Upper lobe of left lung (tissue), 6 donors: ENCODE measurements around the gene LRPPRC. TPM values are rescaled to one million over a fixed set of nuclear protein-coding genes. Genes with fewer than 3 reads are reported as not detected.

Experiments
- ATAC-seq, 2 donors: fragments of 200-7000 bp; cut with Tn5 transposase; one replicate each; pipeline ENCODE4 v1.9.1; 2022; ENCODE audit warnings: mild to moderate bottlenecking in 2 of 2, moderate library complexity in 2 of 2; ENCODE audit not compliant: low FRiP score in 2 of 2
- DNase-seq, 2 donors: peaks; one replicate each; pipeline ENCODE4 v3.0.0-alpha.2; 2019 to 2020
- H3K27ac ChIP-seq, 4 donors: fragments of 200-600 bp; sonication (generic); one replicate each; pipeline ENCODE4 v1.5.1; 2016 to 2019
- H3K27me3 ChIP-seq, 4 donors: fragments of 200-600 bp; sonication (generic); one replicate each; pipeline ENCODE4 v1.5.1; 2017 to 2019
- H3K36me3 ChIP-seq, 4 donors: fragments of 200-600 bp; sonication (generic); one replicate each; pipeline ENCODE4 v1.5.1; 2016 to 2019
- H3K4me1 ChIP-seq, 4 donors: fragments of 200-600 bp; sonication (generic); one replicate each; pipeline ENCODE4 v1.5.1; 2018 to 2019
- H3K4me3 ChIP-seq, 4 donors: fragments of 200-600 bp; sonication (generic); one replicate each; pipeline ENCODE4 v1.5.1; 2017 to 2019; ENCODE audit warnings: mild to moderate bottlenecking in 2 of 4, moderate library complexity in 1 of 4
- H3K9me3 ChIP-seq, 4 donors: fragments of 200-600 bp; sonication (generic); one replicate each; pipeline ENCODE4 v1.5.1; 2018 to 2019
- CTCF ChIP-seq, 6 experiments: fragments of 450-650 bp in 4 of 6; fragments of 200-600 bp in 2 of 6; sonication (generic) in 2 of 6; IDR thresholded peaks; one replicate each; pipeline ENCODE4 v1.5.1; 2016 to 2019; ENCODE audit warnings: antibody characterized with exemption in 6 of 6
- EP300 ChIP-seq, 4 donors: sonication (generic); formaldehyde crosslinking; IDR thresholded peaks; one replicate each; pipeline ENCODE4 v1.5.1; 2017; ENCODE audit warnings: antibody characterized with exemption in 4 of 4, control low read depth in 2 of 4
- POLR2A ChIP-seq, 4 donors: fragments of 450-650 bp; IDR thresholded peaks; one replicate each; pipeline ENCODE4 v1.5.1; 2016 to 2017; ENCODE audit warnings: antibody characterized with exemption in 4 of 4, mild to moderate bottlenecking in 2 of 4
- POLR2AphosphoS5 ChIP-seq, 2 donors: sonication (generic); formaldehyde crosslinking; IDR thresholded peaks; one replicate each; pipeline ENCODE4 v1.5.1; 2017; ENCODE audit warnings: antibody characterized with exemption in 2 of 2
- WGBS, 2 donors: methylation state at CpG; one replicate each; pipeline ENCODE4 v1.1.5; 2017 to 2018; 5-methylcytosine and 5-hydroxymethylcytosine counted together
- total RNA-seq, 6 donors: library from RNA; depleted of rRNA in 4 of 6; stranded (reverse); fragments of >200 nt in 4 of 6; gene quantifications; one replicate each; pipeline versions ENCODE4 v1.1.0 to v1.2.1, GENCODE V29; 2016 to 2021
- donor health status: DM: no; HTN: no; CAD: no; lungs with moderate emphysema.
- donor health status: DM: no; HTN: yes; CAD: no; lungs with severe emphysema.

Gene LRPPRC
- total RNA-seq, 6 donors from 2014 or later: 29.3 to 86.2 (median 47.2) TPM

- Histone ChIP-seq H3K4me3 (no peak overlapping the region), H3K36me3 (no peaks in the 10 kb centered on the region), H3K27ac (no peak overlapping the region), H3K27me3 (no peaks in the 10 kb centered on the region), H3K9me3 (no peaks in the 10 kb centered on the region), H3K4me1 (no peaks in the 10 kb centered on the region)
- 88 to 89% methylated on average over 2 of the region's 2 CpGs for WGBS, 2 donors
- DNase-seq (no peak), ATAC-seq (no peak)
- no peak for TF ChIP-seq EP300 (IDR thresholded peaks at IDR 0.05)
- no peak for TF ChIP-seq POLR2A (IDR thresholded peaks at IDR 0.05)
- no peak for TF ChIP-seq CTCF (IDR thresholded peaks at IDR 0.05)
- no peak for TF ChIP-seq POLR2AphosphoS5 (IDR thresholded peaks at IDR 0.05)
These were observed 140.5 kb downstream of the LRPPRC start for GRCh38 chr2:43855292-43855691.

- ATAC-seq: no peak
- H3K4me1 ChIP-seq: no peaks in the 10 kb centered on the region
- no peaks in the 10 kb centered on the region for H3K36me3 ChIP-seq
- no peak for DNase-seq
- no peak for TF ChIP-seq POLR2A (IDR thresholded peaks at IDR 0.05)
- TF ChIP-seq CTCF (IDR thresholded peaks at IDR 0.05): no peak
- no peak for TF ChIP-seq EP300 (IDR thresholded peaks at IDR 0.05)
- no peak for TF ChIP-seq POLR2AphosphoS5 (IDR thresholded peaks at IDR 0.05)
- WGBS, 2 donors: 91 to 94% methylated on average over 3 of the region's 3 CpGs
- H3K9me3 ChIP-seq: no peaks in the 10 kb centered on the region
- no peak overlapping the region for H3K4me3 ChIP-seq
- no peaks in the 10 kb centered on the region for H3K27me3 ChIP-seq
- no peak overlapping the region for H3K27ac ChIP-seq
These were observed 141.1 kb downstream of the LRPPRC start for GRCh38 chr2:43854671-43855070.

DNA sequence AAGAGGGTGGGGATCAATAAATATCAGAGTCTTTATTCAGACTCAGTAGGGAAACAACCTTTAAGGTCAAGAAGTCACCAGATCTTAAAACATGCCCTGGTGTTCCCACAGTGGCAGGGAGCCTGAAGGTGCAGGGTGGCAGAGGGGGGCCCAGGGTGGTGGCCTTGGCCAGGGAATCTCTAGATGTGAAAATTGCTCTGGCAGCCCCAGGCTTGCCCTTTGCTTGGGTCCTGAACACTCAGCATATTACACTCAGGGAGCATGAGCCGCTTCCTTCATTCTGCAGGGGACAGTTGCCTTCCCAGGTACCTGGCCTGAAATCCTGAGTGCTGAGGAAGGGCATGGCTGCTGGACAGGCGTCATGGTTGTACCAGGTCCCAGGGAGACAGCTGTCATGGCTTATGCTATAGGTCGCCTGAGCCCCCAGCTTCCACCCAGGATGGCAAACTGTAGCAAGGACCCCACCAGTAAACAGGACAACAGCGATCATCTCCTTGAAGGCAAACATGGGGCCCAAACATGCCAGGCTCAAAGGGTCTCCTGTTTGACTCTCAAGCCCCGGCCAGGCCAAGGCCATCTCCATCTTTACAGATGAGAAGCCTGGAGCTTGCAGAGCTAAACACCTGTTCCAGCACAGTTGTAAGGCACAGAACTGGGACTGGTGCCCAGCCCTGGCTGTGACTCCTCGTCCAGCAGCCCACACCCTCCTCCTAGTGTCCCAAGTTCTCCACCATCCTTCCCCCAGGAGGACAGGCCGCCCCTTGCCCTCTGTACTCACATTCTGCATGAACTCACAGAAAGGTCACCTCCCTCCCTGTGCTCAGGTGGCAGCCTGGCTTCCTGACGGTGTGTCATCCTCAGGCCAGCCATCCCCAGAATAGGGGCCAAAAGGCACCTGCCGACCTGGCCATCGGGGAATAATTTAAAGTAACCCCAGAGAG lies 142.4 kb downstream of the LRPPRC start:
- DNase-seq: no peak
- H3K27ac ChIP-seq: no peak overlapping the region
- WGBS, 2 donors: 81 to 82% methylated on average over 7 to 10 of the region's 10 CpGs
- H3K9me3 ChIP-seq: no peaks in the 10 kb centered on the region
- H3K36me3 ChIP-seq: no peaks in the 10 kb centered on the region
- H3K4me1 ChIP-seq: no peaks in the 10 kb centered on the region
- no peak for ATAC-seq
- no peaks in the 10 kb centered on the region for H3K27me3 ChIP-seq
- no peak for TF ChIP-seq EP300 (IDR thresholded peaks at IDR 0.05)
- TF ChIP-seq POLR2A (IDR thresholded peaks at IDR 0.05): no peak
- no peak for TF ChIP-seq CTCF (IDR thresholded peaks at IDR 0.05)
- TF ChIP-seq POLR2AphosphoS5 (IDR thresholded peaks at IDR 0.05): no peak
- no peak overlapping the region for H3K4me3 ChIP-seq

- peak in 1 of 2 donors; percentile 79 for DNase-seq
- H3K27me3 ChIP-seq: no peaks in the 10 kb centered on the region
- 81 to 95% methylated on average over 10 to 21 of the region's 21 CpGs for WGBS, 2 donors
These were observed 143.5 kb downstream of the LRPPRC start for GRCh38 chr2:43852196-43852730.

More at GRCh38 chr2:43852196-43852730, 143.5 kb downstream of the LRPPRC start:
- no peaks in the 10 kb centered on the region for H3K9me3 ChIP-seq
- no peak for ATAC-seq
- H3K4me1 ChIP-seq: no peaks in the 10 kb centered on the region
- H3K36me3 ChIP-seq: no peaks in the 10 kb centered on the region
- no peak overlapping the region for H3K27ac ChIP-seq
- no peak overlapping the region for H3K4me3 ChIP-seq
- TF ChIP-seq CTCF (IDR thresholded peaks at IDR 0.05): no peak
- no peak for TF ChIP-seq POLR2AphosphoS5 (IDR thresholded peaks at IDR 0.05)
- TF ChIP-seq POLR2A (IDR thresholded peaks at IDR 0.05): no peak
- TF ChIP-seq EP300 (IDR thresholded peaks at IDR 0.05): no peak
